HepG2 (cell line): Measurements from ENCODE around the gene TAF1C. TPM values are rescaled to one million over a fixed set of nuclear protein-coding genes. Genes with fewer than 3 reads are reported as not detected.
A peak's percentile ranks its signal among the peaks of the same experiment; 100 is the strongest.

ENCODE experiments used
- CBX2 ChIP-seq, 2 experiments: fragments of 200-600 bp in 1 of 2; sonication (generic); formaldehyde crosslinking in 1 of 2; IDR thresholded peaks; 2 replicates each; pipeline versions ENCODE4 v1.7.0 to v1.8.1; 2018 to 2022; ENCODE audit warnings: low read depth in 2 of 2, low read length in 1 of 2, mild to moderate bottlenecking in 1 of 2, missing genetic modification reagents in 1 of 2
- MAFK ChIP-seq, 2 experiments: IDR thresholded peaks in 1 of 2; conservative IDR thresholded peaks in 1 of 2; 2 replicates each; pipeline ENCODE4 v1.6.1; 2011; ENCODE audit warnings: improper control_type of control experiment in 2 of 2, low read length in 2 of 2
- MAX ChIP-seq: IDR thresholded peaks from 2 replicates; pipeline ENCODE4 v1.6.1; 2012; ENCODE audit warnings: inconsistent platforms
- MIXL1 ChIP-seq: IDR thresholded peaks from 2 replicates; pipeline ENCODE4 v1.6.1; 2016
- PAX8 ChIP-seq: sonication (generic); formaldehyde crosslinking; IDR thresholded peaks from 2 replicates; pipeline ENCODE4 v1.8.0; 2022; ENCODE audit warnings: mild to moderate bottlenecking, missing genetic modification reagents, borderline replicate concordance
- PLSCR1 ChIP-seq: sonication (generic); formaldehyde crosslinking; IDR thresholded peaks from 2 replicates; pipeline ENCODE4 v1.5.0; 2020; ENCODE audit warnings: missing genetic modification reagents, mild to moderate bottlenecking, borderline replicate concordance
- POLR2AphosphoS2 ChIP-seq: IDR thresholded peaks from 2 replicates; pipeline ENCODE4 v1.6.1; 2011; ENCODE audit warnings: low read depth, low read length, improper control_type of control experiment
- REST ChIP-seq, 2 experiments: IDR thresholded peaks; 2 replicates each; pipeline ENCODE4 v1.6.1; 2011 to 2012; ENCODE audit warnings: low read length in 2 of 2, borderline replicate concordance in 1 of 2, low read depth in 1 of 2, mild to moderate bottlenecking in 1 of 2, moderate library complexity in 1 of 2
- TRIM24 ChIP-seq: sonication (generic); formaldehyde crosslinking; IDR thresholded peaks from 2 replicates; pipeline ENCODE4 v1.8.0; 2022; ENCODE audit warnings: mild to moderate bottlenecking, missing genetic modification reagents
- ZBTB39 ChIP-seq: sonication (generic); formaldehyde crosslinking; IDR thresholded peaks from 2 replicates; pipeline ENCODE4 v1.5.0; 2020; ENCODE audit warnings: missing genetic modification reagents
- ZFP36L1 ChIP-seq: sonication (generic); formaldehyde crosslinking; IDR thresholded peaks from 2 replicates; pipeline ENCODE4 v1.8.0; 2022; ENCODE audit warnings: mild to moderate bottlenecking, missing genetic modification reagents, moderate library complexity
- polyA plus RNA-seq, 8 experiments: library from polyadenylated mRNA; depleted of rRNA in 3 of 8; stranded (reverse) in 7 of 8; unstranded in 1 of 8; fragments of >200 nt; fragmentation: Illumina TruSeq in 4 of 8; extraction: Trizol in 4 of 8; gene quantifications; 2 replicates each; pipeline versions ENCODE4 v1.2.1 to v1.2.3, GENCODE V29; 2011 to 2016; ENCODE audit warnings: low read depth in 4 of 8, missing spikeins in 1 of 8, mixed read lengths in 1 of 8; ENCODE audit not compliant: insufficient read depth in 1 of 8
- total RNA-seq, 5 experiments: library from RNA; depleted of rRNA; stranded (reverse); fragments of >200 nt; fragmentation: Illumina TruSeq; extraction: Trizol; gene quantifications; 2 replicates each; pipeline ENCODE4 v1.2.3, GENCODE V29; 2016; ENCODE audit warnings: low read depth in 1 of 5

TAF1C gene
- total and polyA plus RNA-seq, 2 of the 13 experiments (the other 11 are each of a cell fraction or from before 2014, with no cell fraction given), result 15.6 to 20.8 TPM

GRCh38 chr16:84138500-84138823 is 48.4 kb downstream of the TAF1C start (continued):
- TF ChIP-seq REST (IDR thresholded peaks at IDR 0.05; ENCODE audit: borderline replicate concordance in 1 of 2, low read depth in 1 of 2, low read length in 2 of 2) (no peak), MIXL1 (CRISPR knock-in tag) (no peak), MAFK (conservative IDR thresholded peaks at IDR 0.05 in 1 of 2, IDR thresholded peaks at IDR 0.05 in 1 of 2; ENCODE audit: low read length in 2 of 2) (no peak), ZFP36L1 (CRISPR knock-in tag) (no peak), CBX2 (IDR thresholded peaks at IDR 0.05; ENCODE audit: low read depth, low read length) (no peak), CBX2 (CRISPR knock-in tag; IDR thresholded peaks at IDR 0.05; ENCODE audit: low read depth) (no peak), ZBTB39 (CRISPR knock-in tag) (no peak), TRIM24 (no peak), POLR2AphosphoS2 (no peak), PAX8 (CRISPR knock-in tag) (0 out of 2 replicates have a peak, but pooled peaks have one; percentile 2), MAX (no peak), PLSCR1 (no peak)
